ENCODE results near the gene INHBE. TPM values are rescaled to one million over a fixed set of nuclear protein-coding genes. Genes with fewer than 3 reads are reported as not detected.
A peak's percentile ranks its signal among the peaks of the same experiment; 100 is the strongest.

The INHBE gene
- total and polyA plus RNA-seq, 2 experiments from 2014 or later, result 0.23 to 0.74 TPM

GRCh38 chr12:57451233-57451778, 3.8 kb upstream of the INHBE start:
- DNase-seq (ENCODE audit: low read depth in 1 of 2, low spot score in 1 of 2), result no peak
- Histone ChIP-seq H3K4me3 (no peak overlapping the region), H3K27ac (peak overlapping the region; percentile 91), H3K9me3 (ENCODE audit: low read depth) (no peaks in the 10 kb centered on the region), H3K36me3 (no peaks in the 10 kb centered on the region), H3K4me1 (ENCODE audit: low read depth) (peaks cover 22% of the 10 kb centered on the region), H3K27me3 (no peaks in the 10 kb centered on the region)
- TF ChIP-seq CTCF (IDR thresholded peaks at IDR 0.05; ENCODE audit: low read depth, low read length), result no peak

- Histone ChIP-seq H3K27ac (peak overlapping the region; percentile 91), H3K4me1 (ENCODE audit: low read depth) (peaks cover 22% of the 10 kb centered on the region), H3K9me3 (ENCODE audit: low read depth) (no peaks in the 10 kb centered on the region), H3K27me3 (no peaks in the 10 kb centered on the region), H3K4me3 (no peak overlapping the region), H3K36me3 (no peaks in the 10 kb centered on the region)
- peak; percentile 86 to 94 for DNase-seq (ENCODE audit: low read depth in 1 of 2, low spot score in 1 of 2)
- no peak for TF ChIP-seq CTCF (IDR thresholded peaks at IDR 0.05; ENCODE audit: low read depth, low read length)
These were observed 2.7 kb upstream of the INHBE start for GRCh38 chr12:57452181-57452936.

GRCh38 chr12:57452937-57453509, 2.1 kb upstream of the INHBE start:
- H3K27ac ChIP-seq, result peak overlapping the region; percentile 91
- H3K27me3 ChIP-seq, result no peaks in the 10 kb centered on the region
- TF ChIP-seq CTCF (IDR thresholded peaks at IDR 0.05; ENCODE audit: low read depth, low read length), result peak; percentile 92
- DNase-seq (ENCODE audit: low read depth in 1 of 2, low spot score in 1 of 2), result peak; percentile 85 to 88
- H3K9me3 ChIP-seq (ENCODE audit: low read depth), result no peaks in the 10 kb centered on the region
- H3K4me1 ChIP-seq (ENCODE audit: low read depth), result peaks cover 22% of the 10 kb centered on the region
- no peaks in the 10 kb centered on the region for H3K36me3 ChIP-seq
- H3K4me3 ChIP-seq, result no peak overlapping the region

- H3K4me3 ChIP-seq, result no peak overlapping the region
- H3K4me1 ChIP-seq (ENCODE audit: low read depth), result peaks cover 26% of the 10 kb centered on the region
- H3K9me3 ChIP-seq (ENCODE audit: low read depth), result no peaks in the 10 kb centered on the region
- no peak overlapping the region for H3K27ac ChIP-seq
- DNase-seq (ENCODE audit: low read depth in 1 of 2, low spot score in 1 of 2), result no peak
- no peaks in the 10 kb centered on the region for H3K27me3 ChIP-seq
- no peaks in the 10 kb centered on the region for H3K36me3 ChIP-seq
- no peak for TF ChIP-seq CTCF (IDR thresholded peaks at IDR 0.05; ENCODE audit: low read depth, low read length)
These were observed 918 bp upstream of the INHBE start for GRCh38 chr12:57454213-57454565.

GRCh38 chr12:57455374-57456144, 452 bp downstream of the INHBE start:
- no peak for TF ChIP-seq CTCF (IDR thresholded peaks at IDR 0.05; ENCODE audit: low read depth, low read length)
- Histone ChIP-seq H3K4me1 (ENCODE audit: low read depth) (peaks cover 26% of the 10 kb centered on the region), H3K36me3 (no peaks in the 10 kb centered on the region), H3K9me3 (ENCODE audit: low read depth) (no peaks in the 10 kb centered on the region), H3K27ac (no peak overlapping the region), H3K4me3 (no peak overlapping the region), H3K27me3 (peaks cover 2% of the 10 kb centered on the region)
- DNase-seq (ENCODE audit: low read depth in 1 of 2, low spot score in 1 of 2), result no peak
